GM12878 (cell line): ENCODE measurements around the gene BIRC7.

ENCODE experiments used
- POLR2AphosphoS5 ChIP-seq: IDR thresholded peaks from 2 replicates; pipeline ENCODE4 v1.6.1; 2011; ENCODE audit warnings: mild to moderate bottlenecking, low read length, inconsistent platforms
- SP1 ChIP-seq: IDR thresholded peaks from one replicate; pipeline ENCODE4 v1.6.1; 2011; ENCODE audit warnings: low read depth, low read length
- YY1 ChIP-seq: IDR thresholded peaks from 2 replicates; pipeline ENCODE4 v1.6.1; 2011; ENCODE audit warnings: low read depth, mild to moderate bottlenecking, low read length
- TF ChIP-seq, protein P1 (sequence below): fragments of 450-650 bp; IDR thresholded peaks from 2 replicates; pipeline ENCODE4 v1.6.1; 2016; ENCODE audit warnings: mild to moderate bottlenecking

GRCh38 chr20:63274381-63275228 is 38.9 kb downstream of the BIRC7 start:
- TF ChIP-seq, protein P1, sequence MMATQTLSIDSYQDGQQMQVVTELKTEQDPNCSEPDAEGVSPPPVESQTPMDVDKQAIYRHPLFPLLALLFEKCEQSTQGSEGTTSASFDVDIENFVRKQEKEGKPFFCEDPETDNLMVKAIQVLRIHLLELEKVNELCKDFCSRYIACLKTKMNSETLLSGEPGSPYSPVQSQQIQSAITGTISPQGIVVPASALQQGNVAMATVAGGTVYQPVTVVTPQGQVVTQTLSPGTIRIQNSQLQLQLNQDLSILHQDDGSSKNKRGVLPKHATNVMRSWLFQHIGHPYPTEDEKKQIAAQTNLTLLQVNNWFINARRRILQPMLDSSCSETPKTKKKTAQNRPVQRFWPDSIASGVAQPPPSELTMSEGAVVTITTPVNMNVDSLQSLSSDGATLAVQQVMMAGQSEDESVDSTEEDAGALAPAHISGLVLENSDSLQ: no peak
- no peak for TF ChIP-seq SP1
- no peak for TF ChIP-seq POLR2AphosphoS5
- TF ChIP-seq YY1: no peak
